ENCODE results near the gene EIPR1.

The EIPR1 gene

GRCh38 chr2:3398857-3399256 is 21.2 kb upstream of the EIPR1 start:
- no peak for DNase-seq
- H3K4me3 ChIP-seq (ENCODE audit: low read depth, low read length): peak overlapping the region; percentile 37
- TF ChIP-seq CTCF (IDR thresholded peaks at IDR 0.05; ENCODE audit: low read depth, low read length): peak; percentile 40
- no peaks in the 10 kb centered on the region for H3K27me3 ChIP-seq
- peaks cover 3% of the 10 kb centered on the region; the same call in 1 of the 2 replicates for H3K9me3 ChIP-seq
- peaks cover 41% of the 10 kb centered on the region for H3K36me3 ChIP-seq
- H3K4me1 ChIP-seq: peaks cover 16% of the 10 kb centered on the region

GRCh38 chr2:3396920-3397559 is 19.4 kb upstream of the EIPR1 start:
- no peaks in the 10 kb centered on the region for H3K27me3 ChIP-seq
- H3K4me1 ChIP-seq: peaks cover 16% of the 10 kb centered on the region
- peaks cover 3% of the 10 kb centered on the region; the same call in 1 of the 2 replicates for H3K9me3 ChIP-seq
- no peak overlapping the region for H3K4me3 ChIP-seq (ENCODE audit: low read depth, low read length)
- peaks cover 31% of the 10 kb centered on the region for H3K36me3 ChIP-seq
- DNase-seq: no peak
- TF ChIP-seq CTCF (IDR thresholded peaks at IDR 0.05; ENCODE audit: low read depth, low read length): no peak

GRCh38 chr2:3392216-3392615 is 14.6 kb upstream of the EIPR1 start:
- Histone ChIP-seq H3K36me3 (peaks cover 46% of the 10 kb centered on the region), H3K9me3 (peaks cover 3% of the 10 kb centered on the region; the same call in 1 of the 2 replicates), H3K4me3 (ENCODE audit: low read depth, low read length) (no peak overlapping the region), H3K27me3 (no peaks in the 10 kb centered on the region), H3K4me1 (no peaks in the 10 kb centered on the region)
- no peak for DNase-seq
- no peak for TF ChIP-seq CTCF (IDR thresholded peaks at IDR 0.05; ENCODE audit: low read depth, low read length)

GRCh38 chr2:3390041-3390440 is 12.4 kb upstream of the EIPR1 start:
- H3K36me3 ChIP-seq: peaks cover 47% of the 10 kb centered on the region
- no peak for TF ChIP-seq CTCF (IDR thresholded peaks at IDR 0.05; ENCODE audit: low read depth, low read length)
- no peaks in the 10 kb centered on the region for H3K27me3 ChIP-seq
- H3K4me3 ChIP-seq (ENCODE audit: low read depth, low read length): no peak overlapping the region
- no peak for DNase-seq
- H3K9me3 ChIP-seq: no peaks in the 10 kb centered on the region
- no peaks in the 10 kb centered on the region for H3K4me1 ChIP-seq

GRCh38 chr2:3389193-3389592 is 11.6 kb upstream of the EIPR1 start:
- Histone ChIP-seq H3K36me3 (peaks cover 46% of the 10 kb centered on the region), H3K4me3 (ENCODE audit: low read depth, low read length) (no peak overlapping the region), H3K27me3 (no peaks in the 10 kb centered on the region), H3K9me3 (no peaks in the 10 kb centered on the region), H3K4me1 (no peaks in the 10 kb centered on the region)
- no peak for DNase-seq
- TF ChIP-seq CTCF (IDR thresholded peaks at IDR 0.05; ENCODE audit: low read depth, low read length): no peak

- DNase-seq: no peak
- TF ChIP-seq CTCF (IDR thresholded peaks at IDR 0.05; ENCODE audit: low read depth, low read length): no peak
- Histone ChIP-seq H3K9me3 (no peaks in the 10 kb centered on the region), H3K27me3 (no peaks in the 10 kb centered on the region), H3K36me3 (peaks cover 39% of the 10 kb centered on the region), H3K4me1 (no peaks in the 10 kb centered on the region), H3K4me3 (ENCODE audit: low read depth, low read length) (no peak overlapping the region)
These were observed 10.8 kb upstream of the EIPR1 start for GRCh38 chr2:3388412-3388738.
